ENCODE results near the gene PTPRG. TPM values are rescaled to one million over a fixed set of nuclear protein-coding genes. Genes with fewer than 3 reads are reported as not detected.

Gene PTPRG
- total and polyA plus RNA-seq, 10 of the 15 experiments (the other 5 are each of a cell fraction or from before 2014, with no cell fraction given): 0.29 to 20.7 (median 1.4) TPM

DNA sequence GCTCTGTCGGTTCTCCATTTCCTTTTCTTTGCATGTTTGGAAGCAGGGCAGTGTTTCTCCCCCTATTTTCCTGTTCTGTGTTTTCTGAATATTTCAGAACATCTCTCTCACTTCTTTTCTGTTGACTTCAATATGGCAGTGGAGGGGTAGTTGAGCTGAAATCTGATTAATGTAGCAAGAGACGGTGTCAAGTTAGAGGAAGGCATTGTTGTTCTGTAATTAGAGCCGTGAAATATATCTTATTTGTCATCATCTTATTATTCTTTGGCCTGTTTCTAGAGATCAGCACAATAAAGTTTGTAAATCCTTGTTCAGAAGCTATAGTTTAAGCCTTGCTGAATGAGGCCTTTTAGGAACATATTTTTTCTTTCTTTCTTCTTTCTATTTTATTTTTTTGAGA, 353.9 kb downstream of the PTPRG start:
- intact Hi-C loops (cut with micrococcal nuclease; ENCODE audit: unreplicated experiment): loop anchor here (10.0 kb wide), 1 partner anchor 280 kb away; no protein-coding TSS in a partner anchor
- CTCF ChIA-PET: interaction anchor here (0.6 to 8.0 kb wide), 11 partner anchors 11 to 273 kb away, joined by 3 to 55 read pairs (median 4); no protein-coding TSS in a partner anchor
- FAIRE-seq: no peak
- POLR2A ChIA-PET: interaction anchor here (0.8 to 1.6 kb wide), 5 partner anchors 9 to 25 kb away, joined by 3 to 4 read pairs (median 3); no protein-coding TSS in a partner anchor
- in situ Hi-C loops (cut with MboI): no loop called here
- Histone ChIP-seq H3K27ac (ENCODE audit: control insufficient read depth, insufficient read depth) (no peak overlapping the region), H3K79me2 (ENCODE audit: control insufficient read depth, insufficient read depth, low read length) (no peaks in the 10 kb centered on the region), H3K9me3 (replicated peaks; ENCODE audit: control insufficient read depth, insufficient read depth, low read length) (no peaks in the 10 kb centered on the region), H2AFZ (ENCODE audit: control insufficient read depth, low read depth, low read length) (no peak overlapping the region), H3K27me3 (replicated peaks in 1 of 2; ENCODE audit: control insufficient read depth in 2 of 2, insufficient read depth in 2 of 2, low read length in 1 of 2) (0 out of 4 replicates have a peak, but pooled peaks cover 0 to 2% of the 10 kb centered on the region in 2 experiments), H3K4me1 (ENCODE audit: control insufficient read depth, insufficient read depth, low read length) (0 out of 2 replicates have a peak, but pooled peaks cover 4% of the 10 kb centered on the region), H3K36me3 (ENCODE audit: control insufficient read depth in 2 of 2, insufficient read depth in 2 of 2, low read length in 1 of 2) (no peaks in the 10 kb centered on the region), H3K4me2 (ENCODE audit: control insufficient read depth, insufficient read depth) (no peak overlapping the region), H3K4me3 (no peak overlapping the region), H4K20me1 (ENCODE audit: control insufficient read depth, insufficient read depth) (no peaks in the 10 kb centered on the region), H3K9ac (ENCODE audit: control insufficient read depth, insufficient read depth, low read length) (no peak overlapping the region)
- no peak for DNase-seq (ENCODE audit: low read depth, low spot score)
- TF ChIP-seq RELA (IDR thresholded peaks at IDR 0.05; ENCODE audit: borderline replicate concordance, partially characterized antibody) (no peak), ZBTB40 (IDR thresholded peaks at IDR 0.05; ENCODE audit: borderline replicate concordance) (peak; percentile 58; the same call in 1 of the 2 replicates)
- ATAC-seq: no peak
- SMC1A ChIA-PET (ENCODE audit: uncharacterized antibody, unreplicated experiment): interaction anchor here (0.6 to 15.4 kb wide), 14 partner anchors 9 to 350 kb away, joined by 3 to 159 read pairs (median 5); no protein-coding TSS in a partner anchor
- RAD21 ChIA-PET (ENCODE audit: unreplicated experiment): interaction anchor here (1.3 to 4.7 kb wide), 5 partner anchors 11 to 350 kb away, joined by 4 to 32 read pairs (median 8); no protein-coding TSS in a partner anchor
- WGBS (ENCODE audit: insufficient coverage, insufficient replicate concordance, low lambda C conversion rate, missing lambda C conversion rate): 43% methylated on average over 3 of the region's 3 CpGs
- no TSS peak for BruUV-seq (replicated peaks)
